ENCODE measurements around the gene GART.
"Not testable (repeated sequence)": the region's sequence is repeated elsewhere in the genome, so short reads cannot be mapped to it uniquely, and the experiment has no call there.

- TF ChIP-seq CTCF (IDR thresholded peaks at IDR 0.05; ENCODE audit: low read length); EZH2 (IDR thresholded peaks at IDR 0.05; ENCODE audit: borderline replicate concordance, low read length): not testable (repeated sequence)
Measured at GRCh38 chr21:33469183-33469582, 72.7 kb downstream of the GART start.
